HCT116 (cell line): ENCODE measurements around the gene GLYR1. TPM values are rescaled to one million over a fixed set of nuclear protein-coding genes. Genes with fewer than 3 reads are reported as not detected.

Source experiments
- ATAC-seq: fragments of 200-7000 bp; cut with Tn5 transposase; 2 replicates; pipeline ENCODE4 v1.9.1; 2020; ENCODE audit warnings: mild to moderate bottlenecking, moderate library complexity
- BruUV-seq: library from RNA; stranded (reverse); fragments of 400-500 nt; replicated peaks from 2 replicates; lab custom pipeline; 2021; lab: Mats Ljungman, UMichigan
- CTCF ChIA-PET: fragments of 300-600 bp; sonication (Branson Sonifier 250); formaldehyde crosslinking; loops from one replicate; lab custom pipeline; 2021; ENCODE audit warnings: antibody characterized with exemption; lab: Charles Lee
- POLR2A ChIA-PET: fragments of 300-600, 350-600 bp; sonication (Branson Sonifier 250); formaldehyde crosslinking; loops from one replicate; lab custom pipeline; 2021; ENCODE audit warnings: antibody characterized with exemption; lab: Charles Lee
- RAD21 ChIA-PET, 2 experiments: fragments of 300-600 bp; sonication (Branson Sonifier 250); formaldehyde crosslinking; loops; one replicate each; lab custom pipeline; 2023; ENCODE audit warnings: low total read pairs in 2 of 2; ENCODE audit not compliant: uncharacterized antibody in 2 of 2, unreplicated experiment in 2 of 2, low non-redundant PET in 1 of 2; lab: Charles Lee
- DNase-seq: peaks from one replicate; pipeline ENCODE4 v3.0.0-alpha.2; 2010; ENCODE audit warnings: low read depth, low spot score
- H2AFZ ChIP-seq: fragments of 200-600 bp; shearing (Covaris generic), sonication (generic); 2 replicates; pipeline ENCODE4 v1.6.1; 2017; ENCODE audit warnings: low read depth, mixed run types, mixed read lengths, antibody characterized with exemption, low read length; ENCODE audit not compliant: poor library complexity, severe bottlenecking
- H3K27ac ChIP-seq: 2 replicates; pipeline ENCODE4 v1.5.1; 2012; ENCODE audit warnings: low read depth, low read length
- H3K27me3 ChIP-seq: fragments of 200-600 bp; sonication (generic); 2 replicates; pipeline ENCODE4 v1.6.1; 2016; ENCODE audit warnings: mixed run types, low read length, mixed read lengths; ENCODE audit not compliant: insufficient read depth
- H3K36me3 ChIP-seq, 2 experiments: fragments of 200-500 bp in 1 of 2; fragments of 200-600 bp in 1 of 2; sonication (Bioruptor generic) in 1 of 2; sonication (generic) in 1 of 2; 2 replicates each; pipeline versions ENCODE4 v1.5.1 to v1.6.1; 2014 to 2016; ENCODE audit warnings: low read length in 2 of 2, inconsistent platforms in 1 of 2, mixed read lengths in 1 of 2, mixed run types in 1 of 2; ENCODE audit not compliant: insufficient read depth in 2 of 2, control insufficient read depth in 1 of 2
- H3K4me1 ChIP-seq, 2 experiments: fragments of 200-600 bp in 1 of 2; sonication (generic) in 1 of 2; 2 replicates each; pipeline versions ENCODE4 v1.5.1 to v1.6.1; 2012 to 2017; ENCODE audit warnings: low read length in 2 of 2, inconsistent platforms in 1 of 2, mild to moderate bottlenecking in 1 of 2, mixed read lengths in 1 of 2, mixed run types in 1 of 2, moderate library complexity in 1 of 2; ENCODE audit not compliant: insufficient read depth in 2 of 2, control insufficient read depth in 1 of 2
- H3K4me2 ChIP-seq: fragments of 200-600 bp; sonication (generic); 2 replicates; pipeline ENCODE4 v1.6.1; 2017; ENCODE audit warnings: mixed run types, low read length, mixed read lengths
- H3K4me3 ChIP-seq, 2 experiments: fragments of 200-600 bp in 1 of 2; sonication (generic) in 1 of 2; replicated peaks in 1 of 2; 2 replicates each; pipeline ENCODE4 v1.5.1; 2011 to 2016; ENCODE audit warnings: low read length in 2 of 2, control low read depth in 1 of 2, low read depth in 1 of 2, mild to moderate bottlenecking in 1 of 2, mixed read lengths in 1 of 2, mixed run types in 1 of 2
- H3K79me2 ChIP-seq: fragments of 200-600 bp; sonication (generic); 2 replicates; pipeline ENCODE4 v1.6.1; 2017; ENCODE audit warnings: mild to moderate bottlenecking, mixed run types, low read length, moderate library complexity, mixed read lengths; ENCODE audit not compliant: insufficient read depth
- H3K9ac ChIP-seq: fragments of 200-600 bp; sonication (generic); 2 replicates; pipeline ENCODE4 v1.6.1; 2016; ENCODE audit warnings: low read length, mixed read lengths
- H3K9me2 ChIP-seq: fragments of 200-600 bp; sonication (generic), shearing (Covaris generic); 2 replicates; pipeline ENCODE4 v1.6.1; 2017; ENCODE audit warnings: mixed run types, mild to moderate bottlenecking, moderate library complexity; ENCODE audit not compliant: insufficient read depth
- H3K9me3 ChIP-seq, 2 experiments: fragments of 200-500 bp in 1 of 2; fragments of 200-600 bp in 1 of 2; sonication (Bioruptor generic) in 1 of 2; sonication (generic) in 1 of 2; 2 replicates each; pipeline ENCODE4 v1.6.1; 2014 to 2017; ENCODE audit warnings: low read length in 2 of 2, mixed read lengths in 2 of 2, inconsistent platforms in 1 of 2, low read depth in 1 of 2, mild to moderate bottlenecking in 1 of 2, mixed run types in 1 of 2, moderate library complexity in 1 of 2; ENCODE audit not compliant: control insufficient read depth in 1 of 2, insufficient read depth in 1 of 2
- H4K20me1 ChIP-seq: fragments of 200-600 bp; sonication (generic), shearing (Covaris generic); 2 replicates; pipeline ENCODE4 v1.6.1; 2017; ENCODE audit warnings: mixed run types, mild to moderate bottlenecking, moderate library complexity; ENCODE audit not compliant: insufficient read depth
- ATF3 ChIP-seq: IDR thresholded peaks from 2 replicates; pipeline ENCODE4 v1.6.1; 2012
- CBX3 ChIP-seq: IDR thresholded peaks from 2 replicates; pipeline ENCODE4 v1.6.1; 2012; ENCODE audit warnings: low read depth
- EZH2 ChIP-seq: fragments of 200-600 bp; sonication (generic); IDR thresholded peaks from 2 replicates; pipeline ENCODE4 v1.6.1; 2017; ENCODE audit warnings: antibody characterized with exemption, mixed run types
- EZH2phosphoT487 ChIP-seq: fragments of 200-600 bp; IDR thresholded peaks from 2 replicates; pipeline ENCODE4 v1.6.1; 2018; ENCODE audit warnings: antibody characterized with exemption, borderline replicate concordance
- FOSL1 ChIP-seq: IDR thresholded peaks from 2 replicates; pipeline ENCODE4 v1.6.1; 2012; ENCODE audit warnings: low read depth
- JUND ChIP-seq: IDR thresholded peaks from 2 replicates; pipeline ENCODE4 v1.6.1; 2012
- MAX ChIP-seq: IDR thresholded peaks from 2 replicates; pipeline ENCODE4 v1.6.1; 2012
- POLR2A ChIP-seq: IDR thresholded peaks from 2 replicates; pipeline ENCODE4 v1.7.0; 2011; ENCODE audit warnings: borderline replicate concordance; ENCODE audit not compliant: insufficient read depth, insufficient read length; ENCODE audit errors: extremely low read depth
- POLR2AphosphoS5 ChIP-seq: IDR thresholded peaks from 2 replicates; pipeline ENCODE4 v1.6.1; 2011; ENCODE audit warnings: mild to moderate bottlenecking, low read depth, low read length, moderate library complexity
- RAD21 ChIP-seq: IDR thresholded peaks from 2 replicates; pipeline ENCODE4 v1.6.1; 2012; ENCODE audit warnings: low read depth, mild to moderate bottlenecking
- REST ChIP-seq: IDR thresholded peaks from 2 replicates; pipeline ENCODE4 v1.6.1; 2012; ENCODE audit warnings: low read depth
- SIN3A ChIP-seq: IDR thresholded peaks from 2 replicates; pipeline ENCODE4 v1.6.1; 2012; ENCODE audit warnings: low read depth
- SP1 ChIP-seq: IDR thresholded peaks from 2 replicates; pipeline ENCODE4 v1.6.1; 2012; ENCODE audit warnings: low read depth
- SRF ChIP-seq: IDR thresholded peaks from 2 replicates; pipeline ENCODE4 v1.6.1; 2012; ENCODE audit warnings: low read depth
- TCF7L2 ChIP-seq: IDR thresholded peaks from 2 replicates; pipeline ENCODE4 v1.7.0; 2011; ENCODE audit warnings: borderline replicate concordance, inconsistent platforms; ENCODE audit not compliant: insufficient read depth, insufficient read length; ENCODE audit errors: extremely low read depth
- YY1 ChIP-seq: IDR thresholded peaks from 2 replicates; pipeline ENCODE4 v1.6.1; 2011; ENCODE audit warnings: low read length, low read depth, moderate library complexity, mild to moderate bottlenecking; ENCODE audit not compliant: insufficient replicate concordance; ENCODE audit errors: extremely low read depth
- ZBTB33 ChIP-seq: IDR thresholded peaks from 2 replicates; pipeline ENCODE4 v1.6.1; 2011; ENCODE audit warnings: mild to moderate bottlenecking, low read length, moderate library complexity; ENCODE audit not compliant: insufficient replicate concordance; ENCODE audit errors: extremely low read depth
- ZFX ChIP-seq: fragments of 450-650 bp; IDR thresholded peaks from 2 replicates; pipeline ENCODE4 v1.6.1; 2017
- ZNF274 ChIP-seq: fragments of 200-500 bp; sonication (Bioruptor generic); IDR thresholded peaks from 2 replicates; pipeline ENCODE4 v1.6.1; 2014; ENCODE audit warnings: mild to moderate bottlenecking, low read depth, low read length, inconsistent platforms
- intact Hi-C: fragments of 100-400 bp; cut with micrococcal nuclease; formaldehyde crosslinking; loops from 2 replicates; pipeline ENCODE4 v1.10.0; 2022
- total RNA-seq: library from RNA; stranded (reverse); gene quantifications from one replicate; pipeline ENCODE4 v1.2.1, GENCODE V29; 2021; ENCODE audit not compliant: unreplicated experiment

The GLYR1 gene
- total RNA-seq, 1 experiment from 2014 or later: 50.0 TPM

GRCh38 chr16:4762205-4762604 lies 84.9 kb downstream of the GLYR1 start:
- H2AFZ ChIP-seq: no peak overlapping the region
- H3K27me3 ChIP-seq: no peaks in the 10 kb centered on the region
- H3K9me2 ChIP-seq: no peaks in the 10 kb centered on the region
- intact Hi-C loops: no loop called here
- ChIA-PET CTCF (no interaction called here), POLR2A (no interaction called here), RAD21 (no interaction called here)
- H3K36me3 ChIP-seq: peaks cover 15 to 35% of the 10 kb centered on the region in 2 experiments; a peak in 3 of 4 replicates
- H3K4me1 ChIP-seq: peaks cover 5 to 7% of the 10 kb centered on the region in 2 experiments
- H3K4me2 ChIP-seq: no peak overlapping the region
- H3K79me2 ChIP-seq: peaks cover 21% of the 10 kb centered on the region; the same call in 1 of the 2 replicates
- H3K9ac ChIP-seq: no peak overlapping the region
- TF ChIP-seq MAX: no peak
- TF ChIP-seq POLR2A: no peak
- TF ChIP-seq YY1: no peak
- TF ChIP-seq ZFX: no peak
- no peak for TF ChIP-seq SRF
- TF ChIP-seq EZH2phosphoT487: no peak
- no peak for TF ChIP-seq ATF3
- no peak for TF ChIP-seq REST
- TF ChIP-seq TCF7L2: no peak
- TF ChIP-seq SP1: no peak
- no peak for TF ChIP-seq SIN3A
- no peak for TF ChIP-seq CBX3
- TF ChIP-seq ZNF274: no peak
- no peak for TF ChIP-seq JUND
- no peak for TF ChIP-seq FOSL1
- TF ChIP-seq RAD21: no peak
- TF ChIP-seq EZH2: no peak
- no peak for TF ChIP-seq ZBTB33
- no peak for TF ChIP-seq POLR2AphosphoS5
- no peaks in the 10 kb centered on the region for H3K9me3 ChIP-seq
- H3K4me3 ChIP-seq: no peak overlapping the region
- no peaks in the 10 kb centered on the region for H4K20me1 ChIP-seq
- ATAC-seq (no peak), DNase-seq (no peak)
- BruUV-seq: no TSS peak
- H3K27ac ChIP-seq: no peak overlapping the region
